Psoas muscle (tissue), 8 donors: ENCODE measurements around the gene JADE1. TPM values are rescaled to one million over a fixed set of nuclear protein-coding genes. Genes with fewer than 3 reads are reported as not detected.
A peak's percentile ranks its signal among the peaks of the same experiment; 100 is the strongest.

ENCODE experiments used
- ATAC-seq, 4 donors: fragments of 200-7000 bp; cut with Tn5 transposase; one replicate each; pipeline ENCODE4 v1.9.1; 2020; ENCODE audit warnings: moderate library complexity in 3 of 4, mild to moderate bottlenecking in 2 of 4
- DNase-seq, 2 donors: peaks; one replicate each; pipeline ENCODE4 v3.0.0-alpha.2; 2020
- H3K27ac ChIP-seq: fragments of 200-600 bp; one replicate; pipeline ENCODE4 v1.8.0; 2022
- H3K27me3 ChIP-seq, 3 donors: fragments of 200-600 bp in 1 of 3; one replicate each; pipeline versions ENCODE4 v1.6.1 to v1.8.0; 2013 to 2022; ENCODE audit warnings: low read length in 2 of 3, mild to moderate bottlenecking in 2 of 3, moderate library complexity in 1 of 3; ENCODE audit not compliant: insufficient read depth in 3 of 3
- H3K36me3 ChIP-seq, 2 donors: fragments of 200-600 bp in 1 of 2; one replicate each; pipeline versions ENCODE4 v1.6.1 to v1.8.0; 2013 to 2022; ENCODE audit warnings: low read depth in 1 of 2, mild to moderate bottlenecking in 1 of 2, moderate library complexity in 1 of 2; ENCODE audit not compliant: insufficient read depth in 1 of 2
- H3K4me1 ChIP-seq: fragments of 200-600 bp; one replicate; pipeline ENCODE4 v1.8.0; 2022
- H3K4me3 ChIP-seq: fragments of 200-600 bp; one replicate; pipeline ENCODE4 v1.8.0; 2022; ENCODE audit warnings: mild to moderate bottlenecking
- H3K9me3 ChIP-seq: fragments of 200-600 bp; one replicate; pipeline ENCODE4 v1.8.0; 2022
- CTCF ChIP-seq: fragments of 200-600 bp; IDR thresholded peaks from one replicate; pipeline ENCODE4 v1.8.0; 2022; ENCODE audit warnings: antibody characterized with exemption
- WGBS, 3 donors: extraction: QIAGEN DNeasy Blood & Tissue Kit; methylation state at CpG; one replicate each; pipeline versions ENCODE4 v1.1.6 to v1.1.7; 2013; 5-methylcytosine and 5-hydroxymethylcytosine counted together
- intact Hi-C, 2 donors: fragments of 100-400 bp; cut with DNase I; formaldehyde crosslinking; loops; one replicate each; pipeline versions ENCODE4 v1.11.0 to v1.14.2; 2022
- polyA plus RNA-seq, 3 donors: library from polyadenylated mRNA; stranded (reverse); fragments of 200-250 nt; gene quantifications; one replicate each; pipeline ENCODE4 v1.2.3, GENCODE V29; 2013
- total RNA-seq, 4 donors: library from RNA; stranded (reverse); fragmentation: NEBNext Ultra II Directional in 2 of 4; extraction: Animal tissue kit (Norgen Biotek cat#: 25700) in 2 of 4; gene quantifications; one replicate each; pipeline versions ENCODE4 v1.2.1 to v1.2.4, GENCODE V29; 2021 to 2023
- donor health status: healthy with polysubstance abuse.
- donor health status: DM: no; HTN: no; CAD: no; lungs with moderate emphysema.
- donor health status: Bipolar disorder and iron deficiency.
- donor health status: healthy.
- donor health status: DM: yes; HTN: yes; CAD: no.
- donor health status: DM: no; HTN: no; CAD: no.
- donor health status: DM: no; HTN: no; CAD: no.
- donor health status: DM: yes; HTN: yes; CAD: no.

Gene JADE1
- total and polyA plus RNA-seq, 7 donors: 5.8 to 21.4 (median 16.8) TPM

GRCh38 chr4:128841402-128841801, 31.9 kb downstream of the JADE1 start:
- intact Hi-C loops: no loop called here
- 46 to 90% (median 60%) methylated on average over 2 of the region's 2 CpGs for WGBS, 3 donors
- no peaks in the 10 kb centered on the region for H3K9me3 ChIP-seq
- H3K27ac ChIP-seq: no peak overlapping the region
- no peaks in the 10 kb centered on the region for H3K27me3 ChIP-seq
- no peak overlapping the region for H3K4me3 ChIP-seq
- H3K36me3 ChIP-seq: peaks cover 0 to 31% of the 10 kb centered on the region in 2 donors
- peaks cover 81% of the 10 kb centered on the region for H3K4me1 ChIP-seq
- no peak for ATAC-seq
- DNase-seq: no peak
- no peak for TF ChIP-seq CTCF

GRCh38 chr4:128844931-128845330, 35.4 kb downstream of the JADE1 start:
- H3K4me1 ChIP-seq: peaks cover 50% of the 10 kb centered on the region
- H3K9me3 ChIP-seq: no peaks in the 10 kb centered on the region
- intact Hi-C loops: no loop called here
- H3K27me3 ChIP-seq: no peaks in the 10 kb centered on the region
- peak; percentile 33 to 63 for DNase-seq
- peak in 2 of 4 donors; percentile 34 for ATAC-seq
- 45 to 64% (median 49%) methylated on average over 4 of the region's 4 CpGs for WGBS, 3 donors
- no peak overlapping the region for H3K4me3 ChIP-seq
- TF ChIP-seq CTCF: no peak
- H3K36me3 ChIP-seq: peaks cover 0 to 66% of the 10 kb centered on the region in 2 donors
- H3K27ac ChIP-seq: peak overlapping the region; percentile 50

- Histone ChIP-seq H3K27me3 (no peaks in the 10 kb centered on the region), H3K9me3 (no peaks in the 10 kb centered on the region), H3K36me3 (peaks cover 0 to 77% of the 10 kb centered on the region in 2 donors), H3K4me1 (peaks cover 39% of the 10 kb centered on the region), H3K27ac (peak overlapping the region; percentile 50), H3K4me3 (no peak overlapping the region)
- WGBS, 3 donors: 49 to 68% (median 54%) methylated on average over 4 of the region's 4 CpGs
- DNase-seq (no peak), ATAC-seq (peak; percentile 85 to 91 (median 89))
- TF ChIP-seq CTCF: no peak
- intact Hi-C loops: no loop called here
These were observed 36.6 kb downstream of the JADE1 start for GRCh38 chr4:128846063-128846462.

GRCh38 chr4:128847082-128847724, 37.7 kb downstream of the JADE1 start:
- WGBS, 3 donors: 70 to 87% (median 79%) methylated on average over 7 of the region's 7 CpGs
- TF ChIP-seq CTCF: no peak
- H3K4me1 ChIP-seq: peaks cover 28% of the 10 kb centered on the region
- H3K27me3 ChIP-seq: no peaks in the 10 kb centered on the region
- no peak for DNase-seq
- H3K27ac ChIP-seq: peak overlapping the region; percentile 18
- H3K9me3 ChIP-seq: no peaks in the 10 kb centered on the region
- intact Hi-C loops: no loop called here
- peak; percentile 37 to 51 (median 48) for ATAC-seq
- H3K4me3 ChIP-seq: no peak overlapping the region
- peaks cover 0 to 89% of the 10 kb centered on the region in 2 donors for H3K36me3 ChIP-seq

GRCh38 chr4:128848461-128848860, 39.0 kb downstream of the JADE1 start:
- H3K9me3 ChIP-seq: no peaks in the 10 kb centered on the region
- DNase-seq: no peak
- intact Hi-C loops: no loop called here
- peaks cover 3 to 92% of the 10 kb centered on the region in 2 donors for H3K36me3 ChIP-seq
- no peak overlapping the region for H3K27ac ChIP-seq
- no peak for TF ChIP-seq CTCF
- WGBS, 3 donors: 94 to 96% (median 94%) methylated on average over 3 of the region's 3 CpGs
- no peaks in the 10 kb centered on the region for H3K27me3 ChIP-seq
- ATAC-seq: no peak
- no peak overlapping the region for H3K4me3 ChIP-seq
- H3K4me1 ChIP-seq: peaks cover 20% of the 10 kb centered on the region
